A549 (cell line): ENCODE results near the gene TSHR. TPM values are rescaled to one million over a fixed set of nuclear protein-coding genes. Genes with fewer than 3 reads are reported as not detected.
"Not testable (repeated sequence)": the region's sequence is repeated elsewhere in the genome, so short reads cannot be mapped to it uniquely, and the experiment has no call there.

Experiments used
- ATAC-seq, 2 experiments: fragments of 200-7000 bp in 1 of 2; fragments of >200 bp in 1 of 2; cut with Nextera tagmentation in 1 of 2; cut with Tn5 transposase in 1 of 2; 3 replicates each; pipeline versions ENCODE4 v1.8.0 to v1.9.1; 2018 to 2020; ENCODE audit warnings: mild to moderate bottlenecking in 1 of 2, moderate library complexity in 1 of 2
- CTCF ChIA-PET: fragments of 300-600 bp; sonication (Branson Sonifier 250); formaldehyde crosslinking; extraction: SDS; loops from one replicate; lab custom pipeline; 2021; ENCODE audit warnings: antibody characterized with exemption, inconsistent platforms; lab: Yijun Ruan, JAX
- POLR2A ChIA-PET: fragments of 350-600 bp; formaldehyde crosslinking; extraction: SDS; loops from one replicate; lab custom pipeline; 2021; ENCODE audit warnings: antibody characterized with exemption, inconsistent platforms; lab: Yijun Ruan, JAX
- DNase-seq, 2 experiments: peaks; one replicate each; pipeline versions ENCODE4 v3.0.0 to v3.0.0-alpha.2; 2011 to 2016; ENCODE audit warnings: low read depth in 1 of 2, low spot score in 1 of 2
- FAIRE-seq: peaks from 2 replicates; lab custom pipeline; 2011; peaks lifted over from hg19 to GRCh38; lab: Jason Lieb, UNC
- H3K27ac ChIP-seq, 2 experiments: fragments of >200 bp; sonication (Bioruptor Twin); formaldehyde crosslinking; 3 replicates each; pipeline ENCODE4 v1.5.1; 2016 to 2017
- H3K4me1 ChIP-seq: fragments of >200 bp; sonication (Bioruptor Twin); formaldehyde crosslinking; 3 replicates; pipeline ENCODE4 v1.6.1; 2016
- H3K4me2 ChIP-seq: fragments of >200 bp; sonication (Bioruptor Twin); formaldehyde crosslinking; 3 replicates; pipeline ENCODE4 v1.6.1; 2016
- H3K4me3 ChIP-seq: fragments of >200 bp; sonication (Bioruptor Twin); formaldehyde crosslinking; 3 replicates; pipeline ENCODE4 v1.5.1; 2016
- H3K9me3 ChIP-seq: fragments of >200 bp; sonication (Bioruptor Twin); formaldehyde crosslinking; 3 replicates; pipeline ENCODE4 v1.6.1; 2016
- ATOH8 ChIP-seq: fragments of 250-450 bp; sonication (Bioruptor Pico); IDR thresholded peaks from 2 replicates; pipeline ENCODE4 v1.5.0; 2020; ENCODE audit warnings: low read depth, mild to moderate bottlenecking, moderate library complexity
- BHLHE40 ChIP-seq: IDR thresholded peaks from 2 replicates; pipeline ENCODE4 v1.6.1; 2012; ENCODE audit warnings: low read depth, low read length, inconsistent platforms
- CHD2 ChIP-seq: fragments of 150-350 bp; IDR thresholded peaks from 2 replicates; pipeline ENCODE4 v1.6.1; 2014; ENCODE audit warnings: low read length; ENCODE audit not compliant: partially characterized antibody
- CTCF ChIP-seq: fragments of >200 bp; sonication (Bioruptor Twin); formaldehyde crosslinking; IDR thresholded peaks from 3 replicates; pipeline ENCODE4 v1.5.1; 2016
- E2F6 ChIP-seq: IDR thresholded peaks from 2 replicates; pipeline ENCODE4 v1.6.1; 2012; ENCODE audit warnings: low read depth, borderline replicate concordance
- FOSL2 ChIP-seq, 2 experiments: fragments of 450-650 bp in 1 of 2; fragments of >200 bp in 1 of 2; sonication (Bioruptor Twin) in 1 of 2; formaldehyde crosslinking; IDR thresholded peaks; 2 replicates each; pipeline versions ENCODE4 v1.5.0 to v1.6.1; 2016 to 2020; ENCODE audit warnings: mild to moderate bottlenecking in 1 of 2, moderate library complexity in 1 of 2
- HEYL ChIP-seq: fragments of 250-450 bp; sonication (Bioruptor Pico); IDR thresholded peaks from 2 replicates; pipeline ENCODE4 v1.8.0; 2021; ENCODE audit warnings: mild to moderate bottlenecking, moderate library complexity
- HOXA7 ChIP-seq: fragments of 250-450 bp; sonication (Bioruptor Pico); IDR thresholded peaks from 2 replicates; pipeline ENCODE4 v1.5.0; 2020; ENCODE audit warnings: mild to moderate bottlenecking, moderate library complexity
- HOXB13 ChIP-seq: fragments of 250-450 bp; sonication (Bioruptor Pico); IDR thresholded peaks from 2 replicates; pipeline ENCODE4 v1.5.0; 2020; ENCODE audit warnings: low read depth, mild to moderate bottlenecking, moderate library complexity
- JUNB ChIP-seq: fragments of >200 bp; sonication (Bioruptor Twin); formaldehyde crosslinking; IDR thresholded peaks from 2 replicates; pipeline ENCODE4 v1.6.1; 2016
- MYC ChIP-seq: IDR thresholded peaks from 2 replicates; pipeline ENCODE4 v1.6.1; 2012; ENCODE audit warnings: mild to moderate bottlenecking, inconsistent platforms, low read length, improper control_type of control experiment, borderline replicate concordance
- NFE2L2 ChIP-seq: fragments of 150-350 bp; conservative IDR thresholded peaks from 2 replicates; pipeline ENCODE4 v1.6.1; 2014; ENCODE audit warnings: low read length
- NR3C1 ChIP-seq: fragments of >200 bp; sonication (Bioruptor Twin); formaldehyde crosslinking; IDR thresholded peaks from 3 replicates; pipeline ENCODE4 v1.6.1; 2017
- POLR2A ChIP-seq: IDR thresholded peaks from 2 replicates; pipeline ENCODE4 v1.6.1; 2012; ENCODE audit warnings: mild to moderate bottlenecking, low read length
- POLR2AphosphoS2 ChIP-seq: conservative IDR thresholded peaks from 2 replicates; pipeline ENCODE4 v1.6.1; 2012; ENCODE audit warnings: low read length, improper control_type of control experiment, inconsistent platforms
- RARB ChIP-seq: fragments of 250-450 bp; sonication (Bioruptor Pico); IDR thresholded peaks from 2 replicates; pipeline ENCODE4 v1.8.0; 2021; ENCODE audit warnings: mild to moderate bottlenecking, moderate library complexity
- ZC3H11A ChIP-seq: fragments of 450-650 bp; IDR thresholded peaks from 2 replicates; pipeline ENCODE4 v1.6.1; 2014; ENCODE audit warnings: antibody characterized with exemption, mild to moderate bottlenecking
- ZSCAN20 ChIP-seq: fragments of 250-450 bp; sonication (Bioruptor Pico); IDR thresholded peaks from 2 replicates; pipeline ENCODE4 v1.8.0; 2022; ENCODE audit warnings: mild to moderate bottlenecking, moderate library complexity
- WGBS: methylation state at CpG from one replicate; pipeline ENCODE4 v1.1.6; 2017; ENCODE audit errors: missing lambda C conversion rate; 5-methylcytosine and 5-hydroxymethylcytosine counted together
- polyA plus RNA-seq, 4 experiments: library from polyadenylated mRNA; depleted of rRNA in 3 of 4; stranded (reverse); fragments of >200 nt; fragmentation: RNase III in 1 of 4; extraction: RNeasy Plus Mini Kit Qiagen cat#74134 plus additional on column Dnase treatment in 1 of 4; gene quantifications; 2 replicates in 3 of 4; 3 replicates in 1 of 4; pipeline ENCODE4 v1.2.3, GENCODE V29; 2011 to 2017
- TF ChIP-seq, protein P1 (sequence below): IDR thresholded peaks from 2 replicates; pipeline ENCODE4 v1.6.1; 2012

Gene TSHR
- polyA plus RNA-seq, 2 of the 4 experiments (the other 2 are of a cell fraction) = not detected

GRCh38 chr14:81033698-81034240, 78.3 kb downstream of the TSHR start:
- ATAC-seq = no peak
- WGBS = 9% methylated on average over 1 of the region's 1 CpG

GRCh38 chr14:81042438-81042837, 87.0 kb downstream of the TSHR start:
- 4% methylated on average over 1 of the region's 1 CpG for WGBS
- no peak for ATAC-seq
- CTCF ChIA-PET = interaction anchor here (0.9 kb wide), 1 partner anchor 680 kb away, joined by 3 read pairs; no protein-coding TSS in a partner anchor

More at GRCh38 chr14:81033698-81034240, 78.3 kb downstream of the TSHR start:
- TF ChIP-seq FOSL2 (IDR thresholded peaks at IDR 0.05) (no peak), FOSL2 (CRISPR knock-in tag; IDR thresholded peaks at IDR 0.05) (no peak), POLR2AphosphoS2 (no peak), E2F6 (no peak), HOXA7 (CRISPR knock-in tag) (no peak), ZC3H11A (no peak), MYC (no peak), ZSCAN20 (no peak), NR3C1 (no peak), HOXB13 (no peak), JUNB (no peak), BHLHE40 (no peak), RARB (CRISPR knock-in tag) (no peak)
- TF ChIP-seq, protein P1, sequence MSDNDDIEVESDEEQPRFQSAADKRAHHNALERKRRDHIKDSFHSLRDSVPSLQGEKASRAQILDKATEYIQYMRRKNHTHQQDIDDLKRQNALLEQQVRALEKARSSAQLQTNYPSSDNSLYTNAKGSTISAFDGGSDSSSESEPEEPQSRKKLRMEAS = no peak
- TF ChIP-seq, all 56 proteins: peak for 0
- no peaks in the 10 kb centered on the region for H3K9me3 ChIP-seq
- no peak overlapping the region for H3K4me2 ChIP-seq
- H3K4me1 ChIP-seq = no peaks in the 10 kb centered on the region
- POLR2A ChIA-PET = no interaction called here
- no peak overlapping the region for H3K27ac ChIP-seq
- FAIRE-seq = no peak
- DNase-seq = no peak
- H3K4me3 ChIP-seq = no peak overlapping the region
- CTCF ChIA-PET = interaction anchor here (1.6 to 2.6 kb wide), 2 partner anchors 37 to 46 kb away, joined by 3 to 16 read pairs; no protein-coding TSS in a partner anchor

GRCh38 chr14:81051547-81051946, 96.1 kb downstream of the TSHR start:
- WGBS = 0% methylated on average over 1 of the region's 1 CpG
- ChIA-PET POLR2A (no interaction called here), CTCF (no interaction called here)

More at GRCh38 chr14:81042438-81042837, 87.0 kb downstream of the TSHR start:
- no peak overlapping the region for H3K4me2 ChIP-seq
- FAIRE-seq = no peak
- H3K27ac ChIP-seq = no peak overlapping the region
- no peaks in the 10 kb centered on the region; the same call in 2 of the 3 replicates for H3K9me3 ChIP-seq
- POLR2A ChIA-PET = no interaction called here
- TF ChIP-seq NFE2L2 = no peak
- TF ChIP-seq HEYL (CRISPR knock-in tag) = no peak
- H3K4me3 ChIP-seq = no peak overlapping the region
- no peaks in the 10 kb centered on the region for H3K4me1 ChIP-seq
- DNase-seq = no peak

DNA sequence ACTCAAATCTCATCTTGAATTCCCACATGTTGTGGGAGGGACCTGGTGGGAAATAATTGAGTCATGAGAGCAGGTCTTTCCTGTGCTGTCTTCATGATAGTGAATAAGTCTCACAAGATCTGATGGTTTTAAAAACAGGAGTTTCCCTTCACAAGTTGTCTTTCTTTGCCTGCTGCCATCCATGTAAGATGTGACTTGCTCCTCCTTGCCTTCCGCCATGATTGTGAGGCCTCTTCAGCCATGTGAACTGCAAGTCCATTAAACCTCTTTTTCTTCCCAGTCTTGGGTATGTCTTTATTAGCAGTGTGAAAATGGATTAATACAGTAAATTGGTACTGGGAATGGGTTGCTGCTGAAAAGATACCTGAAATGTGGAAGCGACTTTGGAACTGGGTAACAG, 98.6 kb downstream of the TSHR start:
- POLR2A ChIA-PET, H3K27ac ChIP-seq, H3K4me2 ChIP-seq, ATAC-seq, H3K9me3 ChIP-seq, H3K4me3 ChIP-seq, CTCF ChIA-PET, DNase-seq, H3K4me1 ChIP-seq, FAIRE-seq: not testable (repeated sequence)
- 39% methylated on average over 2 of the region's 2 CpGs for WGBS

More at GRCh38 chr14:81051547-81051946, 96.1 kb downstream of the TSHR start:
- no peak for DNase-seq
- FAIRE-seq = no peak
- ATAC-seq = no peak
- H3K9me3 ChIP-seq = peaks cover 2% of the 10 kb centered on the region; the same call in 1 of the 3 replicates
- H3K4me2 ChIP-seq = no peak overlapping the region
- H3K4me1 ChIP-seq = no peaks in the 10 kb centered on the region
- TF ChIP-seq CTCF (no peak), POLR2A (no peak), ATOH8 (CRISPR knock-in tag) (no peak), CHD2 (no peak)
- H3K27ac ChIP-seq = no peak overlapping the region
- H3K4me3 ChIP-seq = no peak overlapping the region
